Measurements from ENCODE around the gene INTS7.
A peak's percentile ranks its signal among the peaks of the same experiment; 100 is the strongest.
"Not testable (repeated sequence)": the region's sequence is repeated elsewhere in the genome, so short reads cannot be mapped to it uniquely, and the experiment has no call there.

INTS7 gene

DNA sequence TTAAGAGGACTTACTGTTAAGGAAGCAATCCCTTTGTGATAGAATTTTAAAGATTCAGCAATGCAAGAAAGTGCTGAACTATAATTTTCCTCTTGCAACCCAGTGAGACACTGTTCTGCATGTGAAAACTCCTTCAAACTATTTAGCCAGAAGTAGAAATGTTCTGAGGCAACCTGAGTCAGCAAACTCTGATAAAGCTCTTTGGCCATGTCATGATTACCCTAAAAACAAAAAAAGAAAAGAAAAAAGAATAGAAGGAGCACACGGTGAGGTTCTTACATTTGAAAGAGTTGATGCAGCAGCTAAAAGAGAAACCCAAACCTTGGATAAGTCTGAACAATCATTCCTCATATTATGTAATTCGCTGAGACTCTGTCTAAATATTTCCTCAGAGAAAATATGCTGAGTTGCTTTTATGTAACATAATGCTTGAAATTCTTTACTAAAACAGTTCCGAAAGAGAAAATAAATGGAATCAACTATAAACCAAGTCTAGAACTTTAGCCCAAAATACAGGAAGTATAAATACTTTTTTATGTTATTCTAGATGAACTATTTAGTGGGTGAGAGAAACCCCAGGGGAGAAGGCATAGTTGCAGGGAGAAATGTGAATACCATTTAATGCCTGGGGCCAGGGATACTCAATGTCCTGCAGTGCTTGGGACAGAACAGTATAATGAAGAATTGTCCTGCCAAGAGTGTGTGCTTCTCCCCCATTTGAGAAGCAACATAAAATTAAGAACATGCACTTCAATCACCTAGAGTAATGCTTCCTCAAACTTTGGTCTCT lies 60.0 kb downstream of the INTS7 start:
- no peak for DNase-seq

DNA sequence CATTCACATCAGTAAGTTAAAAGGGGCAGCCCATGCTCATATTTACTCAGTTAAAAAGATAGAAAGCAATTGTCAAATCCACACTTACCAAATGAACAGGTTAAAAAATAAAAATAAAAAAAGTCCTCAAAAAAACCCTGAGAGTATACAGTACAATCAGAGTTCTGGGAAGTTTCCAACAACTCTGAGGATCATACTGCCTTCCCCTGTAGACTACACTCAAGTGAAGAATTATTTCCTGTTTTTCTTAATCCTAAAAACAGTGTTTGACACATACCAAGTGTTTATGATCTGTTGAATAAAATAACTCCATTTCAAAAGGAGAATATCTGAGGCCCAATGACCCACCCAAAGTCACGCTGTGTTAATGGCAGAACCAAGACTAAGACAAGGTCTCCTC lies 61.8 kb downstream of the INTS7 start:
- DNase-seq, result no peak

DNA sequence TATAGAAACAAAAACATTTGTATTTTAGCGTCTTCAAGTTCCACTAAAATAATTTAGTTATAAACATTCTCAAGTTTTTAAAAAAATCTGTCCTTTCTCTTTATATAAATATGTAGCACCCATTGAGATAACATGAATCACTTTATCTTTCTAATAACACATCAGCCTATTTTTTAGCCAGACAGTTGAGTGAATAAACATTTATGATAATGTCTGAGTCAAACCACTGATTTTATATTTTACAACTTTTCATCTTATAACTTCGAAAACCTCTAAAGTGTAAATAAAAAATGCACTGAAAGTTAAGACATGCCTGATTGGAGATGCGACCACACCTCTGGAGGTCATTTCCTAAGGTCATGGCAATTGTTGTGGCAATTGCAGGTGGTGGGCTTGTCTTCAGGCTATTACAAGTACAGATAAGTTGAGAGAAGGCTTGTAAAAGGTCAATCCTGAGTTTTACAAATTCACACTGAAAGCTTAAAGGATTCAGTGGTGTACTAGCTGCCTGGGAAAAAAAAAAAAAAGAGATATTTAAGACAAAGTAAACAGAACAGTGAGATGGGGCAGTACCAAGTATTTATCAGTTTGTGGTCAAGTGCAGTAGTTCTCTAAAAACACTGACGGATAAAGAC lies 67.0 kb downstream of the INTS7 start:
- DNase-seq, result no peak

GRCh38 chr1:211967704-211968103 lies 67.7 kb downstream of the INTS7 start:
- DNase-seq, result no peak

DNA sequence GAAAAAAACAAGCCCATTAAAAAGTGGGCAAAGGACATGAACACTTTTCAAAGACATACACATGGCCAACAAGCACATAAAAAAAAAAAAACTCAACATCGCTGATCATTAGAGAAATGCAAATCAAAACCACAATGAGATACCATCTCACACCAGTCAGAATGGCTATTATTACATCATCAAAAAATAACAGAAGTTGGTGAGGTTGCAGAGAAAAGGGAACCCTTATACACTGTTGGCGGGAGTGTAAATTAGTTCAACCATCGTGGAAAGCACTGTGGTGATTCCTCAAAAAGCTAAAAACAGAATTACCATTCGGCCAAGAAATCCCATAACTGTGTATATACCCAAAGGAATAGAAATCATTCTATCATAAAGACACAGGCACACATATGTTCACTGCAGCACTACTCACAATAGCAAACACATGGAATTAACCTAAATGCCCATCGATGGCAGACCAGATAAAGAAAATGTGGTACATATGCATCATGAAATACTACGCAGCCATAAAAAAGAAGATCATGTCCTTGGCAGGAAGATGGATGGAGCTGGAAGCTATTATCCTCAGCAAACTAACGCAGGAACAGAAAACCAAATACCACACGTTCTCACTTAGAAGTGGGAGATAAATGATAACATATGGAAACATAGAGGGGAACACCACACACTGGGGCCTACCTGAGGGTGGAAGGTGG lies 70.1 kb downstream of the INTS7 start:
- no peak for DNase-seq

GRCh38 chr1:211959680-211960079 lies 75.7 kb downstream of the INTS7 start:
- no peak for DNase-seq

- no peak for DNase-seq
These were observed 76.1 kb downstream of the INTS7 start for GRCh38 chr1:211959221-211959620.

DNA sequence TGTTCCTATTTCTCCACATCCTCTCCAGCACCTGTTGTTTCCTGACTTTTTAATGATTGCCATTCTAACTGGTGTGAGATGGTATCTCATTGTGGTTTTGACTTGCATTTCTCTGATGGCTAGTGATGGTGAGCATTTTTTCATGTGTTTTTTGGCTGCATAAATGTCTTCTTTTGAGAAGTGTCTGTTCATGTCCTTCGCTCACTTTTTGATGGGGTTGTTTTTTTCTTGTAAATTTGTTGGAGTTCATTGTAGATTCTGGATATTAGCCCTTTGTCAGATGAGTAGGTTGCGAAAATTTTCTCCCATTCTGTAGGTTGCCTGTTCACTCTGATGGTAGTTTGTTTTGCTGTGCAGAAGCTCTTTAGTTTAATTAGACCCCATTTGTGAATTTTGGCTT lies 81.3 kb downstream of the INTS7 start:
- not testable (repeated sequence) for DNase-seq

DNA sequence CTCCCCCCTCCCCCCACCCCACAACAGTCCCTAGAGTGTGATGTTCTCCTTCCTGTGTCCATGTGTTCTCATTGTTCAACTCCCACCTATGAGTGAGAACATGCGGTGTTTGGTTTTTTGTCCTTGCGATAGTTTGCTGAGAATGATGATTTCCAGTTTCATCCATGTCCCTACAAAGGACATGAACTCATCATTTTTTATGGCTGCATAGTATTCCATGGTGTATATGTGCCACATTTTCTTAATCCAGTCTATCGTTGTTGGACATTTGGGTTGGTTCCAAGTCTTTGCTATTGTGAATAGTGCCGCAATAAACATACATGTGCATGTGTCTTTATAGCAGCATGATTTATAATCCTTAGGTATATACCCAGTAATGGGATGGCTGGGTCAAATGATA lies 81.8 kb downstream of the INTS7 start:
- not testable (repeated sequence) for DNase-seq

- no peak for DNase-seq
These were observed 83.1 kb downstream of the INTS7 start for GRCh38 chr1:211952299-211952698.

DNA sequence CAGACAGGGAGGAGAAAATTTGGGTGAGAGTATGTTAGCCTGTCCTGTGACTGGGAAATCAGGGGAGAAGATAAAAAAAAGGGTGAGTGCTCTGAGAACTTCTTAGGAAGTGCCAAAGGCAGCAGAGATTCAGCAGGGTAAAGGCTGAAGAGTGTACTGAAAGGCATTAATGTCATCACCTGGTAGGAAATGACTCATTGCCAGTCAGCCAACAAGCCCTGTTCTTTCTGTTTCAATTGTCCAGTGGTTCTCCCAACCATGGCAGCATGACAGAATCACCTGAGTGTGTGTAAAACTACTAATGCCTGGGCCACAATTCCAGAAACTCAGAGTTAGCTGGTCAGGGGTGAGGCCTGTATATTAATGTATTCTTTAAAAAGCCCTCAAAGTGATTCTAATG lies 83.5 kb downstream of the INTS7 start:
- peak; percentile 80 for DNase-seq

- peak; percentile 72 for DNase-seq
These were observed 87.0 kb downstream of the INTS7 start for GRCh38 chr1:211948377-211948776.

- peak; percentile 99 for DNase-seq
These were observed 87.7 kb downstream of the INTS7 start for GRCh38 chr1:211947396-211948295.

- DNase-seq, result peak; percentile 76
These were observed 90.4 kb downstream of the INTS7 start for GRCh38 chr1:211944733-211945500.

DNA sequence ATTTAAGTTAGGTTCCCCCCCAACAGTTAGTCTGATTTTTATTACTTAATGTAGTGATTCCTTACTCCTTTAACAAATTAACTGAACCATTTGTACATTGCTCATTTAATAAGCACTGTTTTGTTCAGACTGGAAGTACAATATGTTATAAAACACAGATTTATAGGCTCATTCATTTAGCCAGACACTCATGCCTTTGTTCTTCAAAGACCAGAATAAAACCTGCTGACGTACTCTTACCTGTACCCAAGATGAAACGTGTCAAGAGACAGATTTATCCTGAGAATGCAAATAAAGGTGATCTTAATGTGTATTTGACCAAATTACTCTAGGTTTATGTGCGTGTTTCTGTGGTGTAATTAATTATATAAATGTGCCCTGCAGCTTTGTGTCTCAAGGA lies 92.8 kb downstream of the INTS7 start:
- peak; percentile 83 for DNase-seq

DNA sequence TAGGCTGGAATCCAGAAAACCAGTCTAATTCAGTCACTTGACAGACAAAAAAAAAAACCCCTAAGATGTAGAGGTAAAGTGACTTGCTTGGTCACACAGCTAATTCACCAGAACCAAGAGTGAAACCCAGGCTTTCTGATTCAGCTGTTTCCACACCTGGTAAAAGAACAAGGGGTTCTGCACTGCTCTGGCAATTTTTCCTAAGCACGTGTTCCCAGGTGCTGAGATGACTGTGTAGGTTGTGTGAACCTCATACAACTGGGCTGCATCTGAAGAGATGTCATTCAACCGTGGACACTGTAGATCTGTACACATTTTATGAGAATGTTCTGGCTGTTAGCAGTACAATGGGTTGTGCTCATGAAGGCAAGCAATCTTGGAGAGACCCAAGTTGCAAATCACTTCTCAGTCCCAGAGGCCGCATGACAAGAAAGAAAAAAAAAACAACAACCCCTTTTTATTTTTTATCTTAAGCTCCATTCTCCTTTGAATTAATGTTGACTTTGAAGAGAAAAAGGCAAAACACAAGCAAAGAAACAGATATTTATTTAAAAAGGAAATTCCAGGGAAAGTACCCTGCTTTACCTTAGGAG lies 95.4 kb downstream of the INTS7 start:
- DNase-seq, result no peak

DNA sequence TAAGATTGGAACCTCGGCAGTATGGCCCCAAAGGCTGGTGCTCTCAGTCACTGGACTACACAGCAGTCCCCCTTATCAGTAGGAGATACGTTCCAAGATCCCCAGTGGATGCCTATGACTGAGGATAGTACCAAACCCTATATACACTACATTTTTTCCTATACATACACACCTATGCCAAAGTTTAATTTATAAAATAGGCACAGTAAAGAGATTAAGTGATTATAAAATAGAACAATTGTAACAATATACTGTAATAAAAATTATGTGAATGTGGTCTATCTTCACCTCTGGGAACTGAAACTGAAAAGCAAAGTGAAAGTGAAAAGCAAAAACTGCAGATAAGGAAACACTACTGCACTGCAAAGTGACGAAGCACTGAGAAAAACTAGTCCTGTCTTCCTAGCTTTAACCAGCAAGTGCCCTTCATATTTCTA lies 96.8 kb downstream of the INTS7 start:
- DNase-seq, result no peak

DNA sequence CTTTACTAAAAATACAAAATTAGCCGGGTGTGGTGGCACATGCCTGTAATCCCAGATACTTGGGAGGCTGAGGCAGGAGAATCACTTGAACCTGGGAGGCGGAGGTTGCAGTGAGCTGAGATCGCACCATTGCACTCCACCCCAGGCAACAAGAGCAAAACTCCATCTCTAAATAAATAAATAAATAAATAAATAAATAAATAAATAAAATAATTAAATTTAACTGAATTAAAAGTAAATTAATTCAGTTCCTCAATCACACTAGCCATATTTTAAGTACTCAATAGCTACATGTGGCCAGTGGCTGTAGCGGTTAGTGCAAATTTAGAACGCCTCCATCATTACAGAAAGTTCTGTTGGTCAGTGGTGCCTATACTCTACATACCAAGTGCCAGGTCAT lies 97.9 kb downstream of the INTS7 start:
- DNase-seq, result not testable (repeated sequence)

- DNase-seq, result peak; percentile 21
These were observed 99.8 kb downstream of the INTS7 start for GRCh38 chr1:211935448-211935970.

GRCh38 chr1:211933946-211934714 lies 101.2 kb downstream of the INTS7 start:
- DNase-seq, result peak; percentile 44

DNA sequence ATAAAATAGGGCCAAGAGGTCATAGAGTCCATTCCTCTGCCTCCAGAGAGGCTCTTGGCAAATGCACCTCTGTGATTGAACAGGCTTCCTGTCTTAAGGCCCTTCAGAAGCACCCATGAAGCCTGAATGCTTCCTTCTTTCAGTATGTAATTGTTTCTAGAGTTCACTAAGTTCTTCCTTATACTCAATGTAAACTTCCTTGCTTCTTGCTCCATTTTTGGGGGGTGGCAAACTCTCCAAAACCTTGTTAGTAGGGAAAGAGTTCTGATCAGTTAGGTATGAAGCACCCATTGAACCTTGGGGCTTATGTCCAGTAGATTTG lies 102.5 kb downstream of the INTS7 start:
- no peak for DNase-seq
